Measurements from ENCODE around the gene KHDC3L.

The KHDC3L gene

DNA sequence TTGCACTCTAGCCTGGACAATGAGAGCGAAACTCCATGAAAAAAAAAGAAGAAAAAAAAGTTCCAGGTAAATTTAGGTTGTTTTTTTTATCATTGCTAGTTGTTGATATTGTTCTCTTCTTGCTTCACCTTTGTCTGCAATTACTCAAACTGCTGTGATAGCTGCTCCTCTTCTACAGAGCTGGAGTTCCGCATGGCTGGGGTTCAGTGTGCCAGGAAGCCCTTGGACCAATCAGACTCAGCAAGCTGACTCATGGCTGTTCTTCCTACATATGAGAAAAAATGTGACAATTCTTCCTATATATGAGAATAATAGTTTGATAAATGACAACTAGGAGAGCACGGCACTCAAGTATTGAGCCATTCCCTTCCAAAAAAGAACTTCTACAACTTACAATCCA is 36.8 kb upstream of the KHDC3L start:
- H3K4me3 ChIP-seq (ENCODE audit: low read depth in 1 of 2, low read length in 2 of 2): no peak overlapping the region
- ATAC-seq (ENCODE audit: insufficient read depth, low read depth) (no peak), DNase-seq (no peak)
- no peaks in the 10 kb centered on the region for H4K20me1 ChIP-seq (ENCODE audit: insufficient read depth, low read length)
- no peaks in the 10 kb centered on the region for H3K36me3 ChIP-seq (ENCODE audit: insufficient read depth, low read length)
- H3K9ac ChIP-seq (ENCODE audit: low read depth, low read length): no peak overlapping the region
- H3K4me1 ChIP-seq (ENCODE audit: insufficient read depth, low read length): no peaks in the 10 kb centered on the region
- H2AFZ ChIP-seq (ENCODE audit: low read depth, low read length): no peak overlapping the region
- H3K4me2 ChIP-seq (ENCODE audit: insufficient read depth, low read length): no peak overlapping the region
- peaks cover 10% of the 10 kb centered on the region for H3K27me3 ChIP-seq (ENCODE audit: insufficient read depth, low read length, poor library complexity)
- no peak overlapping the region for H3K27ac ChIP-seq (ENCODE audit: low read length)
- H3K79me2 ChIP-seq (ENCODE audit: insufficient read depth, low read length): no peaks in the 10 kb centered on the region
- TF ChIP-seq EZH2 (IDR thresholded peaks at IDR 0.05; ENCODE audit: borderline replicate concordance, low read depth, low read length, severe bottlenecking): no peak
- TF ChIP-seq, protein P1, sequence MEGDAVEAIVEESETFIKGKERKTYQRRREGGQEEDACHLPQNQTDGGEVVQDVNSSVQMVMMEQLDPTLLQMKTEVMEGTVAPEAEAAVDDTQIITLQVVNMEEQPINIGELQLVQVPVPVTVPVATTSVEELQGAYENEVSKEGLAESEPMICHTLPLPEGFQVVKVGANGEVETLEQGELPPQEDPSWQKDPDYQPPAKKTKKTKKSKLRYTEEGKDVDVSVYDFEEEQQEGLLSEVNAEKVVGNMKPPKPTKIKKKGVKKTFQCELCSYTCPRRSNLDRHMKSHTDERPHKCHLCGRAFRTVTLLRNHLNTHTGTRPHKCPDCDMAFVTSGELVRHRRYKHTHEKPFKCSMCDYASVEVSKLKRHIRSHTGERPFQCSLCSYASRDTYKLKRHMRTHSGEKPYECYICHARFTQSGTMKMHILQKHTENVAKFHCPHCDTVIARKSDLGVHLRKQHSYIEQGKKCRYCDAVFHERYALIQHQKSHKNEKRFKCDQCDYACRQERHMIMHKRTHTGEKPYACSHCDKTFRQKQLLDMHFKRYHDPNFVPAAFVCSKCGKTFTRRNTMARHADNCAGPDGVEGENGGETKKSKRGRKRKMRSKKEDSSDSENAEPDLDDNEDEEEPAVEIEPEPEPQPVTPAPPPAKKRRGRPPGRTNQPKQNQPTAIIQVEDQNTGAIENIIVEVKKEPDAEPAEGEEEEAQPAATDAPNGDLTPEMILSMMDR (IDR thresholded peaks at IDR 0.05; ENCODE audit: borderline replicate concordance, extremely low read depth, low read length, poor library complexity, severe bottlenecking): no peak
- H3K9me3 ChIP-seq (ENCODE audit: insufficient read depth, low read length, severe bottlenecking): no peaks in the 10 kb centered on the region

DNA sequence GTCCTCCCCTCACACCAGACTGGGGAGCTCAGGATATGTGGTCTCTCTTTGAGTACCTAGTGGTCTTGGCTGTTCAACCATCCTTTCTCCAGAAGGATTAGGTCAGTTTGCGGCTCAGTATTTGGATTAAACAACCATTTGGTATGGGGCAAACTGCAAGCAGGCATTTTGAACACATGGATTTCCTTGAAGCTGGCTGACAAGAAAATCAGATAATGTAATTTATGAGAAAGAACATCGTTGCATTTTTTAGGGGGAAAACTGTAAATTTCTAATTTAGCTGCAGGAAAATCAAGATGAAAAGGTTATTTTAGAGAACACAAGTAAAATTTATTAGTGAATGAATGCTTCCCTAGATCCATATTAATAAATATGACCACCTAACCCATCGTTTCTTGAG is 33.7 kb upstream of the KHDC3L start:
- ATAC-seq (ENCODE audit: insufficient read depth, low read depth) (no peak), DNase-seq (no peak)
- TF ChIP-seq, protein P1 (IDR thresholded peaks at IDR 0.05; ENCODE audit: borderline replicate concordance, extremely low read depth, low read length, poor library complexity, severe bottlenecking): no peak
- no peak for TF ChIP-seq EZH2 (IDR thresholded peaks at IDR 0.05; ENCODE audit: borderline replicate concordance, low read depth, low read length, severe bottlenecking)
- Histone ChIP-seq H3K9me3 (ENCODE audit: insufficient read depth, low read length, severe bottlenecking) (no peaks in the 10 kb centered on the region), H3K9ac (ENCODE audit: low read depth, low read length) (no peak overlapping the region), H3K79me2 (ENCODE audit: insufficient read depth, low read length) (no peaks in the 10 kb centered on the region), H3K4me3 (ENCODE audit: low read depth in 1 of 2, low read length in 2 of 2) (no peak overlapping the region), H3K27ac (ENCODE audit: low read length) (no peak overlapping the region), H3K4me2 (ENCODE audit: insufficient read depth, low read length) (no peak overlapping the region), H3K36me3 (ENCODE audit: insufficient read depth, low read length) (no peaks in the 10 kb centered on the region), H2AFZ (ENCODE audit: low read depth, low read length) (no peak overlapping the region), H4K20me1 (ENCODE audit: insufficient read depth, low read length) (no peaks in the 10 kb centered on the region), H3K27me3 (ENCODE audit: insufficient read depth, low read length, poor library complexity) (peaks cover 10% of the 10 kb centered on the region), H3K4me1 (ENCODE audit: insufficient read depth, low read length) (no peaks in the 10 kb centered on the region)

GRCh38 chr6:73329201-73329600 is 33.3 kb upstream of the KHDC3L start:
- Histone ChIP-seq H3K79me2 (ENCODE audit: insufficient read depth, low read length) (no peaks in the 10 kb centered on the region), H3K4me3 (ENCODE audit: low read depth in 1 of 2, low read length in 2 of 2) (no peak overlapping the region), H3K4me1 (ENCODE audit: insufficient read depth, low read length) (no peaks in the 10 kb centered on the region), H4K20me1 (ENCODE audit: insufficient read depth, low read length) (no peaks in the 10 kb centered on the region), H3K9me3 (ENCODE audit: insufficient read depth, low read length, severe bottlenecking) (no peaks in the 10 kb centered on the region), H3K4me2 (ENCODE audit: insufficient read depth, low read length) (no peak overlapping the region), H3K9ac (ENCODE audit: low read depth, low read length) (no peak overlapping the region), H3K27ac (ENCODE audit: low read length) (no peak overlapping the region), H2AFZ (ENCODE audit: low read depth, low read length) (no peak overlapping the region), H3K27me3 (ENCODE audit: insufficient read depth, low read length, poor library complexity) (peaks cover 10% of the 10 kb centered on the region), H3K36me3 (ENCODE audit: insufficient read depth, low read length) (no peaks in the 10 kb centered on the region)
- ATAC-seq (ENCODE audit: insufficient read depth, low read depth): no peak
- TF ChIP-seq EZH2 (IDR thresholded peaks at IDR 0.05; ENCODE audit: borderline replicate concordance, low read depth, low read length, severe bottlenecking): no peak
- TF ChIP-seq, protein P1 (IDR thresholded peaks at IDR 0.05; ENCODE audit: borderline replicate concordance, extremely low read depth, low read length, poor library complexity, severe bottlenecking): no peak
- no peak for DNase-seq

GRCh38 chr6:73339340-73339739 is 23.1 kb upstream of the KHDC3L start:
- no peak for TF ChIP-seq EZH2 (IDR thresholded peaks at IDR 0.05; ENCODE audit: borderline replicate concordance, low read depth, low read length, severe bottlenecking)
- Histone ChIP-seq H3K4me1 (ENCODE audit: insufficient read depth, low read length) (no peaks in the 10 kb centered on the region), H2AFZ (ENCODE audit: low read depth, low read length) (no peak overlapping the region), H3K79me2 (ENCODE audit: insufficient read depth, low read length) (no peaks in the 10 kb centered on the region), H3K4me3 (ENCODE audit: low read depth in 1 of 2, low read length in 2 of 2) (no peak overlapping the region), H3K4me2 (ENCODE audit: insufficient read depth, low read length) (no peak overlapping the region), H4K20me1 (ENCODE audit: insufficient read depth, low read length) (no peaks in the 10 kb centered on the region), H3K27ac (ENCODE audit: low read length) (no peak overlapping the region), H3K36me3 (ENCODE audit: insufficient read depth, low read length) (no peaks in the 10 kb centered on the region), H3K27me3 (ENCODE audit: insufficient read depth, low read length, poor library complexity) (no peaks in the 10 kb centered on the region), H3K9ac (ENCODE audit: low read depth, low read length) (no peak overlapping the region), H3K9me3 (ENCODE audit: insufficient read depth, low read length, severe bottlenecking) (no peaks in the 10 kb centered on the region)
- ATAC-seq (ENCODE audit: insufficient read depth, low read depth): no peak
- DNase-seq: no peak
